Measurements from ENCODE around the gene CARD18. TPM values are rescaled to one million over a fixed set of nuclear protein-coding genes. Genes with fewer than 3 reads are reported as not detected.

Gene CARD18
- total RNA-seq, 1 experiment from 2014 or later, result not detected

- Histone ChIP-seq H2BK20ac (ENCODE audit: low read depth, low read length, poor library complexity, severe bottlenecking) (no peak overlapping the region), H2BK15ac (ENCODE audit: low read depth, low read length) (no peak overlapping the region), H2AFZ (ENCODE audit: low read length) (no peak overlapping the region), H3K4me2 (ENCODE audit: insufficient read depth, insufficient read length, low read length) (no peak overlapping the region), H4K20me1 (ENCODE audit: control insufficient read depth, insufficient read depth, insufficient read length) (no peaks in the 10 kb centered on the region), H3K9me3 (ENCODE audit: control insufficient read depth, low read depth, low read length) (no peaks in the 10 kb centered on the region), H3K27me3 (ENCODE audit: insufficient read depth, low read length) (no peaks in the 10 kb centered on the region), H2BK120ac (ENCODE audit: low read depth, low read length, poor library complexity, severe bottlenecking) (no peak overlapping the region), H4K5ac (ENCODE audit: insufficient read length, low read depth, low read length) (no peak overlapping the region), H3K27ac (ENCODE audit: insufficient read length, low read depth, low read length) (no peak overlapping the region), H3K4me1 (ENCODE audit: insufficient read depth, low read length) (no peaks in the 10 kb centered on the region; the same call in 1 of the 2 replicates), H3K56ac (ENCODE audit: insufficient read length, low read depth, low read length) (no peak overlapping the region), H3T11ph (ENCODE audit: low read length) (no peak overlapping the region), H3K14ac (ENCODE audit: insufficient read depth, low read length) (no peak overlapping the region), H2AK5ac (ENCODE audit: insufficient read length, low read length) (no peak overlapping the region), H4K91ac (ENCODE audit: insufficient read length, low read depth, low read length) (no peak overlapping the region), H3K79me2 (ENCODE audit: insufficient read depth, low read length) (no peaks in the 10 kb centered on the region), H3K79me1 (ENCODE audit: insufficient read depth, low read depth, low read length, poor library complexity, severe bottlenecking) (no peaks in the 10 kb centered on the region), H3K18ac (ENCODE audit: insufficient read length, low read depth, low read length) (no peak overlapping the region), H2BK5ac (ENCODE audit: insufficient read length, low read length) (no peak overlapping the region), H3K23ac (ENCODE audit: insufficient read length, low read depth, low read length) (no peak overlapping the region), H3K23me2 (ENCODE audit: insufficient read length, low read depth, low read length, poor library complexity, severe bottlenecking) (no peaks in the 10 kb centered on the region), H4K8ac (replicated peaks; ENCODE audit: insufficient read length, low read depth, low read length) (no peak overlapping the region), H3K9ac (ENCODE audit: extremely low read depth, insufficient read length, low read length) (no peak overlapping the region), H2BK12ac (ENCODE audit: insufficient read length, low read depth, low read length) (no peak overlapping the region), H3K4ac (ENCODE audit: low read depth, low read length) (no peak overlapping the region)
- Mint-ChIP-seq H3K9me3 (peaks cover 0 to 3% of the 10 kb centered on the region in 2 experiments; a peak in 1 of 5 replicates), H3K4me3 (no peak overlapping the region), H3K27ac (no peak overlapping the region), H3K4me1 (peaks cover 10 to 11% of the 10 kb centered on the region in 2 experiments), H3K36me3 (ENCODE audit: insufficient read depth in 1 of 3, low read depth in 3 of 3) (peaks cover 0 to 4% (median 2%) of the 10 kb centered on the region in 3 experiments; a peak in 2 of 7 replicates), H3K27me3 (ENCODE audit: low read depth) (no peaks in the 10 kb centered on the region)
- TF ChIP-seq, protein P1, sequence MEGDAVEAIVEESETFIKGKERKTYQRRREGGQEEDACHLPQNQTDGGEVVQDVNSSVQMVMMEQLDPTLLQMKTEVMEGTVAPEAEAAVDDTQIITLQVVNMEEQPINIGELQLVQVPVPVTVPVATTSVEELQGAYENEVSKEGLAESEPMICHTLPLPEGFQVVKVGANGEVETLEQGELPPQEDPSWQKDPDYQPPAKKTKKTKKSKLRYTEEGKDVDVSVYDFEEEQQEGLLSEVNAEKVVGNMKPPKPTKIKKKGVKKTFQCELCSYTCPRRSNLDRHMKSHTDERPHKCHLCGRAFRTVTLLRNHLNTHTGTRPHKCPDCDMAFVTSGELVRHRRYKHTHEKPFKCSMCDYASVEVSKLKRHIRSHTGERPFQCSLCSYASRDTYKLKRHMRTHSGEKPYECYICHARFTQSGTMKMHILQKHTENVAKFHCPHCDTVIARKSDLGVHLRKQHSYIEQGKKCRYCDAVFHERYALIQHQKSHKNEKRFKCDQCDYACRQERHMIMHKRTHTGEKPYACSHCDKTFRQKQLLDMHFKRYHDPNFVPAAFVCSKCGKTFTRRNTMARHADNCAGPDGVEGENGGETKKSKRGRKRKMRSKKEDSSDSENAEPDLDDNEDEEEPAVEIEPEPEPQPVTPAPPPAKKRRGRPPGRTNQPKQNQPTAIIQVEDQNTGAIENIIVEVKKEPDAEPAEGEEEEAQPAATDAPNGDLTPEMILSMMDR (conservative IDR thresholded peaks at IDR 0.05), result no peak
- no peak for DNase-seq
- WGBS (ENCODE audit: extremely low coverage, insufficient read length, low lambda C conversion rate), result no CpG with 5 or more reads among the region's 5 CpGs
Measured at GRCh38 chr11:105152560-105152959, 13.0 kb upstream of the CARD18 start.

Measured in H9 (cell line).